Neuron (in vitro differentiated cells): Measurements from ENCODE around the gene SLC44A5.
"Not testable (repeated sequence)": the region's sequence is repeated elsewhere in the genome, so short reads cannot be mapped to it uniquely, and the experiment has no call there.

Experiments used
- H2AFZ ChIP-seq: one replicate; pipeline ENCODE4 v1.6.1; 2013; ENCODE audit warnings: low read depth, mild to moderate bottlenecking, inconsistent platforms, low read length, moderate library complexity
- H3K27me3 ChIP-seq: one replicate; pipeline ENCODE4 v1.6.1; 2013; ENCODE audit warnings: low read length; ENCODE audit not compliant: insufficient read depth
- H3K36me3 ChIP-seq: one replicate; pipeline ENCODE4 v1.6.1; 2013; ENCODE audit warnings: low read length; ENCODE audit not compliant: insufficient read depth
- H3K4me1 ChIP-seq: one replicate; pipeline ENCODE4 v1.6.1; 2013; ENCODE audit warnings: low read length; ENCODE audit not compliant: insufficient read depth
- H3K4me3 ChIP-seq: 2 replicates; pipeline ENCODE4 v1.5.1; 2013; ENCODE audit warnings: mild to moderate bottlenecking, low read length, moderate library complexity
- H3K9me3 ChIP-seq: one replicate; pipeline ENCODE4 v1.6.1; 2013; ENCODE audit warnings: low read length

The SLC44A5 gene

GRCh38 chr1:75292013-75292412 lies 318.9 kb downstream of the SLC44A5 start:
- H2AFZ ChIP-seq = no peak overlapping the region
- H3K36me3 ChIP-seq = no peaks in the 10 kb centered on the region
- H3K4me3 ChIP-seq = no peak overlapping the region
- H3K9me3 ChIP-seq = peaks cover 3% of the 10 kb centered on the region
- no peaks in the 10 kb centered on the region for H3K4me1 ChIP-seq
- H3K27me3 ChIP-seq = no peaks in the 10 kb centered on the region

- no peaks in the 10 kb centered on the region for H3K4me1 ChIP-seq
- H2AFZ ChIP-seq = no peak overlapping the region
- H3K27me3 ChIP-seq = no peaks in the 10 kb centered on the region
- H3K9me3 ChIP-seq = peaks cover 4% of the 10 kb centered on the region
- H3K36me3 ChIP-seq = peaks cover 7% of the 10 kb centered on the region
- no peak overlapping the region for H3K4me3 ChIP-seq
Measured at GRCh38 chr1:75276385-75276784, 334.5 kb downstream of the SLC44A5 start.

GRCh38 chr1:75275631-75276030 lies 335.3 kb downstream of the SLC44A5 start:
- Histone ChIP-seq H3K36me3 (peaks cover 7% of the 10 kb centered on the region), H2AFZ (no peak overlapping the region), H3K4me3 (no peak overlapping the region), H3K9me3 (peaks cover 7% of the 10 kb centered on the region), H3K4me1 (no peaks in the 10 kb centered on the region), H3K27me3 (no peaks in the 10 kb centered on the region)

- H3K27me3 ChIP-seq = no peaks in the 10 kb centered on the region
- H3K4me1 ChIP-seq = no peaks in the 10 kb centered on the region
- no peak overlapping the region for H2AFZ ChIP-seq
- H3K9me3 ChIP-seq = peaks cover 7% of the 10 kb centered on the region
- peaks cover 7% of the 10 kb centered on the region for H3K36me3 ChIP-seq
- no peak overlapping the region for H3K4me3 ChIP-seq
Measured at GRCh38 chr1:75274920-75275506, 335.9 kb downstream of the SLC44A5 start.

GRCh38 chr1:75273110-75273509 lies 337.8 kb downstream of the SLC44A5 start:
- Histone ChIP-seq H2AFZ (no peak overlapping the region), H3K4me3 (no peak overlapping the region), H3K9me3 (peaks cover 7% of the 10 kb centered on the region), H3K4me1 (no peaks in the 10 kb centered on the region), H3K36me3 (peaks cover 7% of the 10 kb centered on the region), H3K27me3 (no peaks in the 10 kb centered on the region)

- no peak overlapping the region for H2AFZ ChIP-seq
- peaks cover 2% of the 10 kb centered on the region for H3K4me1 ChIP-seq
- H3K27me3 ChIP-seq = no peaks in the 10 kb centered on the region
- no peaks in the 10 kb centered on the region for H3K9me3 ChIP-seq
- no peaks in the 10 kb centered on the region for H3K36me3 ChIP-seq
- H3K4me3 ChIP-seq = no peak overlapping the region
Measured at GRCh38 chr1:75265792-75266191, 345.1 kb downstream of the SLC44A5 start.

GRCh38 chr1:75264112-75264511 lies 346.8 kb downstream of the SLC44A5 start:
- Histone ChIP-seq H3K4me3 (no peak overlapping the region), H3K36me3 (no peaks in the 10 kb centered on the region), H3K4me1 (peaks cover 2% of the 10 kb centered on the region), H3K9me3 (no peaks in the 10 kb centered on the region), H2AFZ (no peak overlapping the region), H3K27me3 (no peaks in the 10 kb centered on the region)

GRCh38 chr1:75263616-75264015 lies 347.3 kb downstream of the SLC44A5 start:
- not testable (repeated sequence) for H3K4me1 ChIP-seq, H2AFZ ChIP-seq, H3K27me3 ChIP-seq, H3K9me3 ChIP-seq, H3K36me3 ChIP-seq, H3K4me3 ChIP-seq

GRCh38 chr1:75261946-75262345 lies 349.0 kb downstream of the SLC44A5 start:
- H3K36me3 ChIP-seq, H3K4me3 ChIP-seq, H2AFZ ChIP-seq, H3K9me3 ChIP-seq, H3K27me3 ChIP-seq, H3K4me1 ChIP-seq: not testable (repeated sequence)

- Histone ChIP-seq H2AFZ (no peak overlapping the region), H3K9me3 (no peaks in the 10 kb centered on the region), H3K36me3 (no peaks in the 10 kb centered on the region), H3K4me3 (no peak overlapping the region), H3K27me3 (no peaks in the 10 kb centered on the region), H3K4me1 (no peaks in the 10 kb centered on the region)
Measured at GRCh38 chr1:75258351-75258750, 352.6 kb downstream of the SLC44A5 start.

- H2AFZ ChIP-seq = no peak overlapping the region
- H3K4me3 ChIP-seq = no peak overlapping the region
- H3K4me1 ChIP-seq = no peaks in the 10 kb centered on the region
Measured at GRCh38 chr1:75257424-75257823, 353.5 kb downstream of the SLC44A5 start.

GRCh38 chr1:75250114-75250513 lies 360.8 kb downstream of the SLC44A5 start:
- not testable (repeated sequence) for H3K9me3 ChIP-seq, H3K36me3 ChIP-seq, H3K4me3 ChIP-seq, H3K4me1 ChIP-seq, H3K27me3 ChIP-seq, H2AFZ ChIP-seq

More at GRCh38 chr1:75257424-75257823, 353.5 kb downstream of the SLC44A5 start:
- Histone ChIP-seq H3K9me3 (no peaks in the 10 kb centered on the region), H3K27me3 (no peaks in the 10 kb centered on the region), H3K36me3 (no peaks in the 10 kb centered on the region)

GRCh38 chr1:75245239-75245638 lies 365.7 kb downstream of the SLC44A5 start:
- Histone ChIP-seq H3K4me3 (no peak overlapping the region), H3K4me1 (peaks cover 10% of the 10 kb centered on the region), H3K36me3 (peaks cover 1% of the 10 kb centered on the region), H2AFZ (no peak overlapping the region), H3K9me3 (no peaks in the 10 kb centered on the region), H3K27me3 (no peaks in the 10 kb centered on the region)

GRCh38 chr1:75243124-75243523 lies 367.8 kb downstream of the SLC44A5 start:
- no peak overlapping the region for H2AFZ ChIP-seq
- H3K36me3 ChIP-seq = peaks cover 1% of the 10 kb centered on the region
- H3K4me3 ChIP-seq = no peak overlapping the region
- no peaks in the 10 kb centered on the region for H3K27me3 ChIP-seq
- peaks cover 10% of the 10 kb centered on the region for H3K4me1 ChIP-seq
- H3K9me3 ChIP-seq = no peaks in the 10 kb centered on the region
